DMS 273 treated with DMSO at 0.1 percent for 48 hours (cell line): ENCODE results near the gene TRIM41.
"Not testable (repeated sequence)": the region's sequence is repeated elsewhere in the genome, so short reads cannot be mapped to it uniquely, and the experiment has no call there.

Experiments used
- DNase-seq: peaks from one replicate; lab custom pipeline; 2025; lab: John Stamatoyannopoulos, UW

The TRIM41 gene

DNA sequence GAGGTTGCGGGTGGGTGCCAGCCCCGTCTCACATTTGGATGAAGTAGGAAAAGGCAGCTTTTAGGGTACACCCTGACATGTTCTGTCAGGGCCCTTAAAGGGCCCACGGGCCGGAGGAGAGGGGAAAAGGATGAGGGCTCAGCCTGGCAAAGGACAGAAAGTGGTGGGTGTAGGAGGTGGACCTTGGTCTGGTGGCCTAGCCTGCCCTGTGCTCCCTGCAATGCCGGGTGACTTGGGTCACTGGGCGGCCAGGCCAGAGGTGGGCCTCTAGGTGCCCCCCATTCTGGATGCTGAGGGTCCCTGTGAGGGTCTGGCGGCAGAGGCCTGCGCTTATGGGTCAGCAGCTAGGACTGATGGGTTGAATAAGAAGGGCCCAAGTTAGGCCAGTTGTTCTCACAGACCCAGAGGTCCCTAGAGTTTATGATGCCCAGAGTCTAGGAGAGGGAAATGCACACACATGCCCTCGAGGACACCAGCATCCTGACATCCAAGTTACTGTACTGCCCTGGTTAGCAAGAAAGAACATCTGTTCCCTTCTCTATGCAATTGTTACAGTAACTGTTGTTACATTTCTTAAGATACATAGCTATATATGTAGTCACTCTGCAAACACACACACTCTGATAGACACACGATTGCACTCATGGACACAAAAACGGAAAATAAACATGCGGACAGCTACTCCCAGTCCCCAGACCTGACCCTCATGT lies 30.6 kb upstream of the TRIM41 start:
- DNase-seq: no peak

DNA sequence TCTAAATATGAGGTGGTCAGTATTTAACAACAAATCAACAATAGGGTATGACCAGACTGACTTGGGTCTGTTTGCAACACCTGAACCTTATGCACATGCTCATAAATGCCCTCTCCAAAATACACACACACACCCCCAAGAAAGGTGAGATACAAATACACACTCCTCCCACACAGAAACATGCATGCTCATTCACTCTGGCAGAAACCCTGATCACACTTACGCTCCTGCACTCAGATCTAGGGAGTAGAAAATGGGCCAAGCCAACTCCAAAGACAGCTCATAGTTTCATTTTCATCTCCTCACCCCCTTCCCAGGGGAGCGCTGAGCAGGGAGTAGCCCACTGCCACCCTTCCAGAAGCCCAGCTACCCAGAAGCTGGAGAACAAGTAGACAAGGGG lies 29.4 kb upstream of the TRIM41 start:
- DNase-seq: no peak

DNA sequence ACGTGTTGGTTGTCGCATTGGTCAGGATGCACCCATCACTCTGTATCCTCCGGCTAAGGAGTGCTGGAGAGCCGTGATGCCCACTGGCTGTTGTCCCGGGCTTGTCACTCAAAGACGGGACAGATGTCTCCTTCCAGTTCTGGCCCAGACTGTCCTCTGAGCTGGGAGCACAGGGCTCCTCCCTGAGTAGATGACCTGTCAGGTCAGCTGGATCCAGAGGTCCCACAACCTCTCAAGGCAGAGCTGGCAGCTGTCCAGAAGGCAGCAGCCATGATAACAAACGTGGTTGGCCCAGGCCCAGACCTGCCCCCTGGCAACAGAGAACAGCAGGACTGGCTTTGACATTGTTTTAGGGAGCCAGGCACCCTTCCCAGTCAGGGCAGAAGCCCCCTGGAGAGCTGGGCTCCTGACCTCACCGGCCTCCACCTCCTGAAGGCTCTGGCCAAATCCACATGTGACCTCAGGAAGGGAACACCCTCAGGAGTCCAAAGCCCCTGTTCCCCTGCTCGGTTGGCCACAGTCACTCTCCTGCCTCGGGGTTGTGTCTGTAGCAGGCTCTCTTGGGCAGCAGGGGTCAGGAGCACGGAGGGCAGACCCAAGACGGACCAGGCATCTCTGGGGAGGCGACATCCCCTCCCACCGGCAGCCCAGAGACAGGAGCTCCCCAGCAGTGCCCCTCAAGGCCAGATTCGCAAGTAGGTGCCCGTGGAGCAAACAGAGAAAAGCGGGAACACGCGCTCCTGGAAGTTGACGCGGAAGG lies 28.4 kb upstream of the TRIM41 start:
- no peak for DNase-seq

DNA sequence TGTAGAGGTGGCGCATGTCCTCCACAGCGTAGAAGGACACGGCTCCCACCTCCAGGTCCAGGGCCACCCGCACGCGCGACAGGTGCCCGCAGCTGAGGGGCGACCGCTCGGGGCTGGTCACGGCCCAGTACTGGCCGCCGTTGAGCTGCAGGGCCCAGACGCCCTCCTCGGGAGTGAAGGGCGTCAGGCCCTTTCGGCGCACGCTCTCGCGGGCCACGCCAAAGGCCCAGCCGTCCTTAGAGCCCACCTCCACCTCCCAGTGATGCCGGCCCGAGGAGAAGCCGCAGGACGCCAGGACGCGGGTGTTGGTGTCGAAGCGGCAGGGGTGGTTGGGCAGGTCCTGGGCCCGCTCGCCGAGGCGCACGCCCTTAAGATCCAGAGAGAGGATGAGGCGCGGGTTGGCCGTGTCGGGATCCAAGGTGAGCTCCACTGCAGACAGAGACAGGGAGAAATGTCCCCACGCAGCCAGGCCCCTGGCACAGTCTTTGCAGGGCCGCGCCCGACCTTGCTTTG lies 27.8 kb upstream of the TRIM41 start:
- no peak for DNase-seq

DNA sequence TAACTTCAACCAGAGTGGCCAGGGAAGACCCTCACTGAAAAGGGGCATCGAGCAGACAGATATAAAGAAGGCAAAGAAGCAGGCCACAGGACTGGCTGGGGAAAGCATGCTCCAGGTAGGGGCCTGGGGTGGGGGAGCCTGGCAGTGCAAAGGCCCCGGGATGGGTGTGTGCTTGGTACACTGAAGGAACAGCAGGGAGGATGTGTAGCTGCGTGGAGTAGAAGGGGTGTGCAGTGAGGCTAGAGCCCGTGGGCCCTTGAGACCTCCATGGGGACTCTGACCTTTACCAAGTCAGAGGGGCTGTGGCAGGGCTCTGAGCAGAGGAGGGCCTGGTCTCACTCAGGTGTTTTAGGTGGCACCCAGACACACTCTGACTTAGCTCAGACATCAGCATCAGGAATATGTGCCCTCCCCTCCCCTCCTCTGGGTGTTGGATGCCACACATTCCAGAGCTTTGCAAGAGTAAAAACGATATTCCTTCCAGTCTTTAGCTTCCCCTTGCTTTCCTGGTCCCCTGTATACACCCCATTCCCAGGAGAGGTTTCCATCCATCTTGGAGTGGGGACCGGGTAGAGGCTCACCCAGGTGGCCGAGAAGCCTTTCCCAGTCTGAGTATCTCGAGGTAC lies 25.6 kb upstream of the TRIM41 start:
- DNase-seq: no peak

DNA sequence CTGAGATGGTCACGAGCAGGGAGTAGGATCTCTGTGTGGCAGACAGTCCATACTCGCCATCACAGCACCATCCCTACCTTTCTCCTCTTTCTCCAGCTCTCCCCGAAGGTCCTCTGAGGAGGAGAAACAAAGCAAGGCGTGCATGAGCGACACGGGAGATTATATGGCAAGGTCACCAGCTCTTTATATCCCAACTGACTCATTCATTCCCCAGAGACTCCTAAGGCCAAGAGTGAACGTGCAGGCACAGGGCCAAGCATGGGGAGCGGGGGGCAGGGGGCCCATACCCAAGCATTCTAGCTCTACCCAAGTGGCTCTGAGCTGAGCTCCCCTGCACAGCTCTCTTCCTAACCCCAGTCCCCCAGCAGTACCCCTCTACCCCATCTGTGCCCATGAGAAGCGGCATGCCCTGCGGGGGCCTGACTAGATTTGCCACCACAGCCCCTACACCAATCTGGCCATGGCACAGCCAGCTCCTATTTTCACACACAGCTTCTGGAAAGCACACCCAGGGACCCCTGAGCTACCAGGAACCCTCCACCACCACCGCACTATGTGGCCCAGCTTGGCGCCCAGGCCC lies 24.9 kb upstream of the TRIM41 start:
- no peak for DNase-seq

DNA sequence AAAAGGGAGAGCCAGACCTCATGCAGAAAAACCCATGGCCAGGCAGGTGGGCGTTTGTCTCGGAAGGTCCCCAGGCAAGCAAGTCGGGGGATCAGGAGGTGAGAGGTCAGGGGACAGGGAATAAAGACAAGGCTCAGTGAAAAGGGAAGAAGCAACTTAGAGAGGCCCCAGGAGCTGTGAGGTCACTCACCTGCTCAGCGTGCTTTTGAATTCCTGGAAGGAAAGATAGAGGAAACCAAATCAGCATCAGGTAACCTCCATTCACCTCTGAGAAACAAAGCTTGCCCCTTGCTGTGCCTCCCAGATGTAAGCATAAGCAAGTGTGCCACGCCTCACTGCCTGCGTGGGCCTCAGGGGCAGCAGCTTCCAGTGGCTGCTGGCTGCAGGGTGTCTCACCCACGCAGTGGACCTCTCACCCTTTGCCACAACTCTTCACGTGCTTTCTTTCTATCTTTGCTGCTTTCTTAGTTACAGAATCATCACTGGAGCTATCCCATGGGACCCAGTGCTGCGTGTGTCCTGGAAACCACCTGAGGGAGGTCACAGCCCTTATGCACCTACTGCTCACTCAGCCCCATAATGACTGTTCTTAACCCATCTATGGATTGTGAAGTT lies 24.1 kb upstream of the TRIM41 start:
- DNase-seq: no peak

DNA sequence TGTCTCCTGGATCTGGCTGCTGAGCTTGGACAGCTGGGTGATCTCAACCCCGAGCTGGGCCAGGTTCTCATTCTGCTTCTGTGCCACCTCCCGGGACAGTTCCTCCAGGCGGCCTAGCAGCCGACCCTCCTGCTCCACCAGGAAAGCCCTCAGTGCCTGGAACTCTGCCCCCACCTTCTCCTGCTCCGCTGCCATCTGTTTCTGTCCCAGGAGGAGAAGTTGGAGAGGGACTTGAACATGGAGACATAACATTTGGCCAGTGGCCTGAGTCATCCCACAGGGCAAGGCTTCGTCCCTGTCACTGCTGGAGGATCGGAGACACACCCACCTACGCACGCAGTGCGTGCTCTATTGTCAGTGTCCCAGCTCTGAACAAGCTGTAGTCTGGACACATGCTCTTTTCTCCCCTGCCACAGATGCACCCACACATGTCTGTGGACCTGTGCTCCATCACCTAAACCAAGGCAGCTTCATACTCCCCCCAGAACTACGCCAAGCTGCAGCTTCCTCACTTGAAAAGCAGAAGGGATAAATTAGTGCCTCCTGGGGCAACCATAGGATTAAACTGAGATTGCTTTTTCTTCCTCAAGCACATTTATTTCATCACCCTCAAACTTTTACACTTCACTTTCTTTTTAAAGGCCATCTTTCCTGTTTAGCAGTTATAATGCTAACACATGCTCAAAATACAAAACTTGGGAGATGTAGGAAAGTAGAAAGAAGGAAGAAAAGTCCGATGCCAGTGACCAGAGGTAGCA lies 23.0 kb upstream of the TRIM41 start:
- no peak for DNase-seq

DNA sequence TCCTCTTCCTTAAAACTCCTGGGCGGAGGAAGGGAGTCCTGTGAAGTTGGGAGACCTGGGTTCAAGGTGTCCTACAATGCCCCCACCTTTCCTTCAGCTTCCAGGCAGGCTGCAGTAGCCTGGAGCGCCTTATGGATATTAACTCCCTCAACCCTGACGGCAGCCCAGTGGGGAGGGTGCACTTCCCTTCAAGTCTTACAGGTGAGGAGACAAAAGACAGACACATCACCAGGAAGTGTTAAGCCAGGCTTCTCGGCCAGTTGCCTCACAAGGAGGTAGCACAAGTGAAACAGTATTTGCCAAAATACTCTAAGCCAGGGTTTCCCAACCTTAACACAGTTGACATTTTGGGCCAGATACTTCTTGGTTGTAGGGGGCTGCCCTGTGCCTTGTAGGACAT lies 22.3 kb upstream of the TRIM41 start:
- no peak for DNase-seq

DNA sequence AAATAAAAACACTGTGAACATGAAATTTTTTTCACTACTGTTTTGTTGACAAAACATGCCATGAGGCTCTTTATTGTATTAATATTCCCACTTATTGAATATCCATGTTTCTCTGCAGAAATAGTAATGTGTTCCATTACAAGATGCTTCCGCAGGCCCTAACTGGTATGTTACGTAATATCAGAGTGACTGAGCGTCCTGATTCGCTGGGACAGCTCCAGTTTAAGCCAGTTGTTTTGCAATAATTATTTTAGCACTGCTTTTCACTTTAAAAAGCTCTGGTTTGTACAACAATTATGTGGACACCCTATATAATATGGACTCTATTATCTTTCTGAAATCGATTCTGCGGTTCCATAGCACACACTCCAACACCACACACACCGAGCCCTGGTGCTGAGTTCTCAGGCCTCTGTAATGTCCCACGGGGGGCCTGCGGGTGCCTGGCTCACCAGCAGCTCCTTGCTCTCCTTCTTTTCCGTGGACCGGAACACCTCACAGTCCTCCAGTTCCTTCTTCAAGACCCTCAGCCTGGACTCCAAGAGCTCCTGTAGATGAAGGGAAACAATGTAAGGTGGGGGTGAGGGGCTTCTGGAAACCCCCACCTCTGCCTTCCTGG lies 19.9 kb upstream of the TRIM41 start:
- no peak for DNase-seq

DNA sequence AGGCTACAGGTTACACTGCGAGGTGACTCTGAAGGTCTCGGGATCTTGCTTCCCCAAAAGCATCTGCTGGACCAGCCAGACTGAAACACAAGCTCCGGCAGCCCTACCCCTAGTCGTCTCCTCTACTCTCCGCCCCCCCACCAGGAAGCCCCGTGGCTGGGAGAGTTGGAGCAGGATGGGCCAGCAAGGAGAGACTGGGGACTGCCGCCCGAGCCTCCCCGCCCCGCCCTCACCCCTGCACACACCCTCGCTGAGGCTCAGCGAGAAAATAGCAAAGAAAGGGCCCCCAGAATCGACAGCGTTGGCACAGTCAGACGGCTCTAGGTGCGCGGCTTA lies 19.3 kb upstream of the TRIM41 start:
- no peak for DNase-seq

DNA sequence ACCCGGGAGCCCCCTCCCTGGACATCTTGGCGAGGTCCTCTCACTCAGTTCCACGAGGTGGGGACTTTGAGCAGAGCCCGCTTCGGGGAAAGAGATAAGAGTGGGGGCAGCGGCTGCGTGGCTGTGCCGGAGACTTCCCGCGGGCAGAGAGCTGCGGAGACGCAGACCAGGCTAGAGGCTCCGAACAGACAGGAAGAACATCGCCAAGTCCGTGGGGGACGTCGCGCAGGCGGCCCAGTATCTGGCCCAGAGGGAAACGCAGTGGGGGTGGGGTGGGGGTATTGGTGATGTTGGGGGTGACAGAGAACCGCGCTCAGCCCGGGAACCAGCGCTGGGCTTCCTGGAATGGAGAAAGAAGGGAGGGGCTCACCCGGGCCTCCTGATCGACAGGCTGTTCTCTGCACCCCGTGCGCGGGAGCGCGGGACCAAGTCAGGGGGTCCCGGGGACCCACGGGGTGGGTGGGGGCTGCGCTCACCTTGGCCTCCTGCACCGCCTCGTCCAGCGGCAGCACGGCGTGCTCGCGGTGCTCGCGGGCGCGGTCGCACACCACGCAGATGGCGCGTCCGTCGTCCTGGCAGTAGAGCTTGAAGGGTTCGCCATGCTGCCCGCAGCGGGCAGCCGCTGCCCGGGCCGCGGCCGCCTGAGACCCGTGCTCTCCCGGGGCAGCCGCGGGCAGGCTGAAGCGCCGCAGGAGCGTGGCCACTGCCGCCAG lies 18.8 kb upstream of the TRIM41 start:
- DNase-seq: no peak

DNA sequence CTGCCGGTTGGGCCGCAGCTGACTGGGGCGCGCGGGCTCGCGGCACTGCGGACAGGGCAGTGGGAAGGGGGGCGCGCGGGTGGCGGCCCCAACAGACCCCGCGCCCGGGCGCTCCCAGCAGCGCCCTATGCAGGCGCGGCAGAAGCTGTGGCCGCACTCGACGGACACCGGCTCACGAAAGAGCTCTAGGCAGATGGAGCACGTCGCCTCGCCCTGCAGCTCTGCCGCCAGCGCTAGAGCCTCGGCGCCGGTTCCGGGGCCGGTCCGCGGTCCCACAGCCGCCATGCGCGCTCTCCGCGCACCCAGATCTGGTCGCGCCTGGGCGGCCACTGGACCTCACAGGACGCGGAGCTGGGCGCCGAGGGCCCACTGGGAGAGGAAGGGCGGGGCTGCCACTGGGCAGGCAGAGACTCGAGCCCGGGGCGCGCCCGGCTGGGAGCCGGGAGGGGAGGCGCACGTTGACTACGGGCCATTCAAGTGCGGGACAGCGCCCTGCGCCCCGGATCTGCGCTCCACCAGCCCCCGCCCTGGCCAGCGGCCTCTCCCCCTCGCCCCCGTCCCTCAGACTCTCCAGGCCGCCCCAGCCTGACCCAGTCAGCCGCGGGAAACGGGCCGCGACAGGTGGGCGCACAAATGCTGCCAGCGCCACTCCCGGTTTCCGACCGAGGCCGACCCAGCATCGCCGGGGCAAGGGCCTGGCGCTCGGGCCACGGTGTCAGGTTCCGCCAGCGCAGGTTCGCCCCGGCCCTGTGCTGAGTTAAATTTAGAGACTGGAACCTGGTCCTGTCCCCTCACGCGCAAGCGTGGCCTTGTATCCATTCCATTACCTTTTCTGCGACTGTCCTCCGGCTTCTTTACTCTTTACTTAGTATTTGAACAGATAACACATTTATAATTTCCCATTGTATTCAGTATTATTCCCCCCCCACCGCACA lies 18.0 kb upstream of the TRIM41 start, which contains the start of gene TRIM7:
TSS of gene TRIM7 (minus strand) at position 371 of the 935 bp plus-strand sequence. CDS start at position 285, 86 bp downstream.
- DNase-seq: no peak

DNA sequence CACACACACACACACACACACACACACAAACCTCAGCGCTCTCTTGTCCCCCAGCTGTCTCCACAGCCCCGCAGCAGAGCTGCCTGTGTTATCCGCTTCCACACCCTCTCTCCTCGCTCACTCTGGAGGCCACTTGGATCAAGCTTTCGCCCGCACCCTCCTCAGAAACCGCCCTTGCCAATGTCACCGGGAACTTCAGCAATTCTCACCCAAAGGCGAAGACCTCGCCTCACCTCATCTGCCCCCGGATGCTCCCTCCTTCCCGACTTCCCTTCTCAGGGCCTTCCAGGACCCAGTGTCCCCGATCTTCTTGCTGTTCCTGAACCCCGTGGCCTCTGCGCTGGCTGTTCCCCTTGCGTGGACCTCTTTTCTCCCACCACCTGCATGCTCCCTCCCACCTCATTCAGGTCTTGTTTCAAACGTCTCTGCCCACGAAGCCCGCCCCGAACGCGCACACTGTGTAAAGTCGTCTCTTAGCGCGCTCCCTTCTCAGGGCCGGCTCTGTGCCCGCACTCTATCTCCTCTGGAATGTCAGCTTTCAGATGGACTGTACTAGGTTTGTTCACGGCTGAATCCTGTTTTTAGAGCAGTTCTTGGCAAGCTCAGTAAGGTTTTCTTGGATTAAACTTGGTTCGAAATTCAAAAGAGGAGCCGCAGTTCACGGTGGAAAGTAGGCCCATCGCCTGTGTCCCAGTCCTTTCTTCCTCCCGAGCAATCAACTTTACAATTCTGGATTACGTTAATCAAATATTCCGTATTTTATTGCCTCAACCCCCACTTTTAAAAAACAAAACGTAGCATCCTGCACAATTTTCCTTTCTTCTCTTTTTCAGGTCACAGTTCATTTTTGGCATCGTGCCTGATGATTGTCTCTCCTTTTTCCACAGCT lies 17.1 kb upstream of the TRIM41 start:
- DNase-seq: no peak

DNA sequence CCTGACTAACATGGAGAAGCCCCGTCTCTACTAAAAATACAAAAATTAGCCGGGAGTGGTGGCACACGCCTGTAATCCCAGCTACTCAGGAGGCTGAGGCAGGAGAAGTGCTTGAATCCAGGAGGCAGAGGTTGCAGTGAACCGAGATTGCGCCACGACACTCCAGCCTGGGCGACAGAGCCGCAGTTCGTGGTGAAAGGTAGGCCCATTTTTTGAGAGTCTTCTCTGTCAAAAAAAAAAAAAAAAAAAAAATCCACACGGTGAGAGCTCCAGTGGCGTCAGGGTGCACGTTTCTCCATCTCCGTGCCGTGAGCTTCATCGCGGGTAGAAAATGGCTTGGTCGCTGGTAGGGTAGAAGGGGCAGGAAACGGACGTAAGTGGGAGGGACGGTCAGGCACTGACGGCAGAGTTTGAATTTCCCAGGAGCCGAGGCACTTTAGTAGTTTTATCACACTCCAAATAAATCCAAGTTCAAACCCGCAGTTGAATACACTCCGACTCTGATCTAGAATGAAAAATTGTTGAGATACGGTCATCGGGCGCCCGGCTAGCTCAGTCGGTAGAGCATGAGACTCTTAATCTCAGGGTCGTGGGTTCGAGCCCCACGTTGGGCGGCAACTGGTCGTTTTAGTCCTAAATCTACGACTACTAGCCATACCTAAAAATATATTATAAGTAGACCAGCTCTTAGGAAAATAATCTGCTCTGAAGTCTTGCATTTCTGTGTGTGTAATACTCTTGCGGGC lies 15.7 kb upstream of the TRIM41 start:
- no peak for DNase-seq

DNA sequence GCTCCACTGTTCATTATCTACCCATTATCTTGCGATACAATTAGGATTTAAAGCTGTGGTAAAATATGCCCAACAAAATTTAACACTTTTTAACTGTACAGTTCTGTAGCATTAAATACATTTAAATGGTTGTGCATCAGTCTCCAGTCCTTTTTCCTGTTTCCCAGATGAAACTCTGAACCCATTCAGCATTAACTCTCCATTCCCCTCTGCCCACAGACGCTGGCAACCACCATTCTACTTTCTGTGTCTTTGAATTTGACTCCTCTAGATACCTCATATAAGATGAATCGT lies 15.2 kb upstream of the TRIM41 start:
- no peak for DNase-seq

DNA sequence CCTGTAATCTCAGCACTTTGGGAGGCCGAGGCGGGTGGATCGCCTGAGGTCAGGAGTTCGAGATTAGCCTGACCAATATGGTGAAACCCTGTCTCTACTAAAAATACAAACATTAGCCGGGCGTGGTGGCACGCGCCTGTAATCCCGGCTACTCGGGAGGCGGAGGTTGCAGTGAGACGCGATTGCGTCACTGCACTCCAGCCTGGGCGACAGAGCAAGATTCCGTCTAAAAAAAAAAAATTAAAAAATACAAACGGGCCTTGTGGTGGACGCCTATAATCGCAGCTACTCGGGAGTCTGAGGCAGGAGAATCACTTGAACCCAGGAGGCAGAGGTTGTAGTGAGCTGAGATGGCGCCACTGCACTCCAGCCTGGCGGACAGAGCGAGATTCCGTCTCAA lies 14.1 kb upstream of the TRIM41 start:
- not testable (repeated sequence) for DNase-seq

DNA sequence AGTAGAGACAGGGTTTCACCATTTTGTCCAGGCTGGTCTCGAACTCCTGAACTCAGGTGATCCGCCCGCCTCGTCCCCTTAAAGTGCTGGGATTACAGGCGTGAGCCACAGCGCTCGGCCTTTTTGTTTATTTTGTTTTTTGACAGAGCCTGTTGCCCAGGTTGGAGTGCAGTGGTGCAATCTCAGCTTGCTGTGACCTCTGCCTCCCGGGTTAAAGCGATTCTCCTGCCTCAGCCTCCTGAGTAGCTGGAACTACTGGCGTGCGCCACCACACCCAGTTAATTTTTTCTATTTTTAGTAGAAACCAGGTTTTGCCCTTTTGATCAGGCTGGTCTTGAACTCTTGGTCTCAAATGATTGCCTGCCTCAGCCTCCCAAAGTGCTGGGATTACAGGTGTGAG lies 12.9 kb upstream of the TRIM41 start:
- not testable (repeated sequence) for DNase-seq
